Spleen (tissue), 11 donors: ENCODE results near the gene DPY19L3. TPM values are rescaled to one million over a fixed set of nuclear protein-coding genes. Genes with fewer than 3 reads are reported as not detected.
"Not testable (repeated sequence)": the region's sequence is repeated elsewhere in the genome, so short reads cannot be mapped to it uniquely, and the experiment has no call there.

Experiments
- DNase-seq: peaks from one replicate; pipeline ENCODE4 v3.0.0-alpha.2; 2020
- H3K27ac ChIP-seq, 8 donors: fragments of 200-600 bp; sonication (generic) in 7 of 8; 1 replicate in 4 of 8; 2 replicates in 4 of 8; pipeline versions ENCODE4 v1.5.0 to v1.8.0; 2016 to 2021; ENCODE audit warnings: inconsistent platforms in 4 of 8, mild to moderate bottlenecking in 4 of 8, moderate library complexity in 1 of 8
- H3K27me3 ChIP-seq, 7 donors: fragments of 200-600 bp; sonication (generic) in 6 of 7; replicated peaks in 1 of 7; 1 replicate in 4 of 7; 2 replicates in 3 of 7; pipeline versions ENCODE4 v1.5.0 to v1.8.0; 2016 to 2021; ENCODE audit warnings: inconsistent platforms in 3 of 7, mild to moderate bottlenecking in 1 of 7
- H3K36me3 ChIP-seq, 6 donors: fragments of 200-600 bp; sonication (generic) in 5 of 6; 1 replicate in 4 of 6; 2 replicates in 2 of 6; pipeline versions ENCODE4 v1.5.0 to v1.8.0; 2016 to 2021; ENCODE audit warnings: inconsistent platforms in 2 of 6
- H3K4me1 ChIP-seq, 6 donors: fragments of 200-600 bp; sonication (generic) in 5 of 6; 1 replicate in 3 of 6; 2 replicates in 3 of 6; pipeline versions ENCODE4 v1.5.0 to v1.8.0; 2016 to 2021; ENCODE audit warnings: inconsistent platforms in 3 of 6
- H3K4me3 ChIP-seq, 8 donors: fragments of 200-600 bp; sonication (generic) in 7 of 8; 1 replicate in 4 of 8; 2 replicates in 4 of 8; pipeline versions ENCODE4 v1.5.0 to v1.8.0; 2016 to 2021; ENCODE audit warnings: inconsistent platforms in 4 of 8, mild to moderate bottlenecking in 4 of 8, moderate library complexity in 2 of 8
- H3K9me3 ChIP-seq, 8 donors: fragments of 200-600 bp; sonication (generic) in 7 of 8; 1 replicate in 4 of 8; 2 replicates in 4 of 8; pipeline versions ENCODE4 v1.5.0 to v1.8.0; 2016 to 2021; ENCODE audit warnings: inconsistent platforms in 4 of 8
- POLR2A ChIP-seq, 3 donors: fragments of 450-650 bp; IDR thresholded peaks; one replicate each; pipeline ENCODE4 v1.5.1; 2017; ENCODE audit warnings: antibody characterized with exemption in 3 of 3, mild to moderate bottlenecking in 1 of 3
- POLR2AphosphoS5 ChIP-seq, 3 donors: sonication (generic); formaldehyde crosslinking; IDR thresholded peaks; one replicate each; pipeline ENCODE4 v1.5.1; 2017; ENCODE audit warnings: antibody characterized with exemption in 3 of 3
- WGBS, 5 donors: extraction: QIAGEN DNeasy Blood & Tissue Kit in 3 of 5; methylation state at CpG; one replicate each; pipeline versions ENCODE4 v1.1.5 to v1.1.7; 2013 to 2018; 5-methylcytosine and 5-hydroxymethylcytosine counted together
- intact Hi-C: fragments of 100-400 bp; cut with DNase I; formaldehyde crosslinking; loops from one replicate; pipeline ENCODE4 v1.15.0; 2023; ENCODE audit warnings: low total_unique reads
- polyA plus RNA-seq, 3 donors: library from polyadenylated mRNA; stranded (reverse); fragments of 200-250 nt; gene quantifications; one replicate each; pipeline ENCODE4 v1.2.1, GENCODE V29; 2013
- total RNA-seq, 7 donors: library from RNA; depleted of rRNA in 3 of 7; stranded (reverse); fragments of >200 nt in 3 of 7; fragmentation: NEBNext Ultra II Directional in 4 of 7; extraction: Animal tissue kit (Norgen Biotek cat#: 25700) in 4 of 7; gene quantifications; one replicate each; pipeline versions ENCODE4 v1.1.0 to v1.2.1, GENCODE V29; 2016 to 2021
- TF ChIP-seq, protein P1 (sequence below), 11 experiments: fragments of 200-600 bp in 7 of 11; fragments of 450-650 bp in 4 of 11; sonication (generic) in 4 of 11; IDR thresholded peaks in 8 of 11; conservative IDR thresholded peaks in 3 of 11; 1 replicate in 7 of 11; 2 replicates in 4 of 11; pipeline versions ENCODE4 v1.4.0 to v1.8.0; 2016 to 2021; ENCODE audit warnings: antibody characterized with exemption in 11 of 11, inconsistent platforms in 4 of 11, mild to moderate bottlenecking in 1 of 11
- donor health status: healthy with polysubstance abuse.
- donor health status: DM: no; HTN: no; CAD: no; lungs with moderate emphysema.
- donor health status: DM: no; HTN: no; CAD: no.
- donor health status: Bipolar disorder and iron deficiency.
- donor health status: healthy.
- donor health status: DM: no; HTN: no; CAD: no.
- donor health status: DM: yes; HTN: yes; CAD: no.

The DPY19L3 gene
- total and polyA plus RNA-seq, 10 donors: 5.3 to 57.5 (median 39.4) TPM

GRCh38 chr19:32442650-32443049, 37.1 kb downstream of the DPY19L3 start:
- H3K27ac ChIP-seq: peak overlapping the region in 4 of 8 donors; percentile 2 to 64 (median 48)
- H3K36me3 ChIP-seq: peaks cover 0 to 65% (median 12%) of the 10 kb centered on the region in 6 donors
- TF ChIP-seq POLR2A (IDR thresholded peaks at IDR 0.05) (no peak), POLR2AphosphoS5 (IDR thresholded peaks at IDR 0.05) (no peak)
- TF ChIP-seq, protein P1, sequence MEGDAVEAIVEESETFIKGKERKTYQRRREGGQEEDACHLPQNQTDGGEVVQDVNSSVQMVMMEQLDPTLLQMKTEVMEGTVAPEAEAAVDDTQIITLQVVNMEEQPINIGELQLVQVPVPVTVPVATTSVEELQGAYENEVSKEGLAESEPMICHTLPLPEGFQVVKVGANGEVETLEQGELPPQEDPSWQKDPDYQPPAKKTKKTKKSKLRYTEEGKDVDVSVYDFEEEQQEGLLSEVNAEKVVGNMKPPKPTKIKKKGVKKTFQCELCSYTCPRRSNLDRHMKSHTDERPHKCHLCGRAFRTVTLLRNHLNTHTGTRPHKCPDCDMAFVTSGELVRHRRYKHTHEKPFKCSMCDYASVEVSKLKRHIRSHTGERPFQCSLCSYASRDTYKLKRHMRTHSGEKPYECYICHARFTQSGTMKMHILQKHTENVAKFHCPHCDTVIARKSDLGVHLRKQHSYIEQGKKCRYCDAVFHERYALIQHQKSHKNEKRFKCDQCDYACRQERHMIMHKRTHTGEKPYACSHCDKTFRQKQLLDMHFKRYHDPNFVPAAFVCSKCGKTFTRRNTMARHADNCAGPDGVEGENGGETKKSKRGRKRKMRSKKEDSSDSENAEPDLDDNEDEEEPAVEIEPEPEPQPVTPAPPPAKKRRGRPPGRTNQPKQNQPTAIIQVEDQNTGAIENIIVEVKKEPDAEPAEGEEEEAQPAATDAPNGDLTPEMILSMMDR (IDR thresholded peaks at IDR 0.05 in 8 of 11, conservative IDR thresholded peaks at IDR 0.05 in 3 of 11): no peak
- H3K27me3 ChIP-seq: no peaks in the 10 kb centered on the region
- H3K4me3 ChIP-seq: no peak overlapping the region
- no peaks in the 10 kb centered on the region for H3K4me1 ChIP-seq
- intact Hi-C loops: no loop called here
- H3K9me3 ChIP-seq: no peaks in the 10 kb centered on the region
- 75 to 100% (median 89%) methylated on average over 1 of the region's 1 CpG for WGBS, 5 donors
- DNase-seq: no peak

GRCh38 chr19:32447534-32447933, 42.0 kb downstream of the DPY19L3 start:
- H3K36me3 ChIP-seq: peaks cover 0 to 45% (median 4%) of the 10 kb centered on the region in 6 donors
- H3K4me3 ChIP-seq, H3K27me3 ChIP-seq, H3K27ac ChIP-seq, H3K4me1 ChIP-seq, DNase-seq, intact Hi-C loops, H3K9me3 ChIP-seq: not testable (repeated sequence)
- 95 to 99% (median 98%) methylated on average over 5 of the region's 5 CpGs for WGBS, 5 donors

DNA sequence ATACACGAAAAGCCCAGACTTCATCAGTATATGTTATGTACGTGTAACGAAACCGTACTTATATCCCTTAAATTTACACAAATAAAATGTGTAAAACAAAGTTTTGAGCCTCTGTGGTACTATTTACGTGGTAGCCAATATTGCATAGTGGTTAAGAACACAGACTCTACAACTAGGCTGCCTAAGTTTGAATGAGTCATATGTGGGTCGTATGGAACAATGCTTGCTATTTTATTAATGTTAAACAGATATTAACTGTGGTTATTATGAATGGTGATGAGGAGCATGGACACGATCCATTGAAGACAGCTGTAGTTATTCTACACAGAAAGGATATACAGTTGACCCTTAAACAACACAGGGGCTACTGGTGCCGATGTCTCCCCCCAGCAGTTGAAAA, 42.5 kb downstream of the DPY19L3 start:
- H3K27ac ChIP-seq: no peak overlapping the region
- TF ChIP-seq POLR2A (IDR thresholded peaks at IDR 0.05) (no peak), POLR2AphosphoS5 (IDR thresholded peaks at IDR 0.05) (no peak)
- TF ChIP-seq, protein P1 (IDR thresholded peaks at IDR 0.05 in 8 of 11, conservative IDR thresholded peaks at IDR 0.05 in 3 of 11): no peak
- H3K27me3 ChIP-seq: no peaks in the 10 kb centered on the region
- H3K4me3 ChIP-seq: no peak overlapping the region
- 95 to 98% (median 96%) methylated on average over 8 of the region's 8 CpGs for WGBS, 5 donors
- no peaks in the 10 kb centered on the region for H3K9me3 ChIP-seq
- H3K36me3 ChIP-seq: peaks cover 0 to 45% (median under 1%) of the 10 kb centered on the region in 6 donors
- intact Hi-C loops: no loop called here
- no peak for DNase-seq
- H3K4me1 ChIP-seq: no peaks in the 10 kb centered on the region

DNA sequence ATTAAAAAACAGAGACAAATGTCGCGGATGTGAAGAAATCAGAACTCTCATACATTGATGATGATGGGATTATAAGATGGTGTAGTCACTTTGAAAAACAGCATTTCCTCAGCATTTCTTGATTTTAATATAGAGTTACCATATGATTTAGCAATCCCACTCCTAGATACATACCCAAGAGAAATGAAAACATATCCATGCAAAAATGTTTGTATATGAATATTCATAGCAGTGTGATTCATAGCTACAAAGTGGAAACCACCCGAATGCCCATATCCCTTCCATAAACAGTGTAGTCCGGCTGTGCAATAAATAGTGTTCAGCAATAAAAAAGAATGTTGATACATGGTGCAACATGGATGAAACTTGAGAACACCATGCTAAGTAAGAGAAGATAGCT, 44.6 kb downstream of the DPY19L3 start:
- 74 to 90% (median 86%) methylated on average over 4 of the region's 4 CpGs for WGBS, 5 donors
- intact Hi-C loops: no loop called here
- Histone ChIP-seq H3K27me3 (no peaks in the 10 kb centered on the region), H3K9me3 (no peaks in the 10 kb centered on the region), H3K4me1 (no peaks in the 10 kb centered on the region), H3K36me3 (peaks cover 0 to 59% (median 0%) of the 10 kb centered on the region in 6 donors), H3K27ac (no peak overlapping the region), H3K4me3 (no peak overlapping the region)
- TF ChIP-seq POLR2AphosphoS5 (IDR thresholded peaks at IDR 0.05): no peak
- TF ChIP-seq, protein P1 (IDR thresholded peaks at IDR 0.05 in 8 of 11, conservative IDR thresholded peaks at IDR 0.05 in 3 of 11): no peak
- no peak for TF ChIP-seq POLR2A (IDR thresholded peaks at IDR 0.05)
- no peak for DNase-seq

DNA sequence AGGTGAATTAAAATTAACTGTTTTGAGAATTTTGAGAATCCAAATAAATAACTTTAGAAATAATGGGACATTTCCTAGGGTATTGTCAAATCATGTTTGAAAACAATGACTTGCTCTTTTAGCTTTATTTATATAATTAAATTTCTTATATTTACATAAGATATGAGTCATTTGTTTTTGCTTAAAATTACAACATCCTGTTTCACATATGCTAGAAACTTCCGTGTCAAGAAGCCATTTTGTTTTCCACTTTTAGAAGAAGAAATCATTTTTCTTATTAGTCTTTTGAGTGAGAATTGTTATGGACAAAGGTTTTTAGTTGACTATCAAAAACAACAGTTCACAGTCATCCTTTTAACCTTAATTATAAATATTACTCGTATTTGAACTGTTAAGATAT, 48.2 kb downstream of the DPY19L3 start:
- intact Hi-C loops: no loop called here
- WGBS, 5 donors: 93 to 97% (median 95%) methylated on average over 2 of the region's 2 CpGs
- TF ChIP-seq POLR2A (IDR thresholded peaks at IDR 0.05) (no peak), POLR2AphosphoS5 (IDR thresholded peaks at IDR 0.05) (no peak)
- Histone ChIP-seq H3K4me1 (no peaks in the 10 kb centered on the region), H3K27ac (no peak overlapping the region), H3K9me3 (no peaks in the 10 kb centered on the region), H3K36me3 (peaks cover 0 to 81% (median 9%) of the 10 kb centered on the region in 6 donors), H3K4me3 (no peak overlapping the region), H3K27me3 (no peaks in the 10 kb centered on the region)
- DNase-seq: no peak
